HepG2 (cell line): Measurements from ENCODE around the gene TXNL4A. TPM values are rescaled to one million over a fixed set of nuclear protein-coding genes. Genes with fewer than 3 reads are reported as not detected.

Experiments used
- ARNT2 ChIP-seq: sonication (generic); formaldehyde crosslinking; IDR thresholded peaks from 2 replicates; pipeline ENCODE4 v1.8.0; 2022; ENCODE audit warnings: mild to moderate bottlenecking, low read depth, missing genetic modification reagents, moderate library complexity
- BHLHE40 ChIP-seq: IDR thresholded peaks from 2 replicates; pipeline ENCODE4 v1.6.1; 2011; ENCODE audit warnings: low read length, improper control_type of control experiment
- EED ChIP-seq: sonication (generic); formaldehyde crosslinking; IDR thresholded peaks from 2 replicates; pipeline ENCODE4 v1.5.0; 2020; ENCODE audit warnings: mild to moderate bottlenecking, missing genetic modification reagents
- HNRNPUL1 ChIP-seq: fragments of 200-400 bp; formaldehyde crosslinking; IDR thresholded peaks from 2 replicates; pipeline ENCODE4 v1.6.1; 2017; ENCODE audit warnings: low read depth, mild to moderate bottlenecking, low read length, moderate library complexity
- MIER3 ChIP-seq: IDR thresholded peaks from 2 replicates; pipeline ENCODE4 v1.6.1; 2016; ENCODE audit warnings: missing compliant biosample characterization, borderline replicate concordance
- NR3C1 ChIP-seq: sonication (generic); formaldehyde crosslinking; IDR thresholded peaks from 2 replicates; pipeline ENCODE4 v1.4.0; 2020; ENCODE audit warnings: missing genetic modification reagents
- SALL1 ChIP-seq: sonication (generic); formaldehyde crosslinking; IDR thresholded peaks from 2 replicates; pipeline ENCODE4 v1.8.0; 2022; ENCODE audit warnings: mild to moderate bottlenecking, missing genetic modification reagents
- SIN3A ChIP-seq: IDR thresholded peaks from 2 replicates; pipeline ENCODE4 v1.6.1; 2011; ENCODE audit warnings: low read depth, mild to moderate bottlenecking, control low read depth, low read length, borderline replicate concordance
- SMYD3 ChIP-seq: sonication (generic); formaldehyde crosslinking; IDR thresholded peaks from 2 replicates; pipeline ENCODE4 v1.8.1; 2023; ENCODE audit warnings: mild to moderate bottlenecking, missing genetic modification reagents
- SP4 ChIP-seq: sonication (generic); formaldehyde crosslinking; IDR thresholded peaks from 2 replicates; pipeline ENCODE4 v1.8.1; 2023; ENCODE audit warnings: mild to moderate bottlenecking, missing genetic modification reagents
- SRSF1 ChIP-seq: fragments of 200-400 bp; formaldehyde crosslinking; optimal IDR thresholded peaks from 2 replicates; pipeline ENCODE3; 2017; ENCODE audit warnings: mild to moderate bottlenecking, low read depth, low read length, moderate library complexity
- ZFP41 ChIP-seq: sonication (generic); formaldehyde crosslinking; IDR thresholded peaks from 2 replicates; pipeline ENCODE4 v1.4.0; 2020; ENCODE audit warnings: mild to moderate bottlenecking, missing genetic modification reagents, borderline replicate concordance
- ZNF367 ChIP-seq: sonication (generic); formaldehyde crosslinking; IDR thresholded peaks from 2 replicates; pipeline ENCODE4 v1.4.0; 2020; ENCODE audit warnings: missing genetic modification reagents, borderline replicate concordance
- ZNF460 ChIP-seq: sonication (generic); formaldehyde crosslinking; IDR thresholded peaks from 2 replicates; pipeline ENCODE4 v1.5.1; 2020; ENCODE audit warnings: missing genetic modification reagents, mild to moderate bottlenecking, borderline replicate concordance
- ZNF777 ChIP-seq: sonication (generic); formaldehyde crosslinking; IDR thresholded peaks from 2 replicates; pipeline ENCODE4 v1.4.0; 2020; ENCODE audit warnings: missing genetic modification reagents
- polyA plus RNA-seq, 8 experiments: library from polyadenylated mRNA; depleted of rRNA in 3 of 8; stranded (reverse) in 7 of 8; unstranded in 1 of 8; fragments of >200 nt; fragmentation: Illumina TruSeq in 4 of 8; extraction: Trizol in 4 of 8; gene quantifications; 2 replicates each; pipeline versions ENCODE4 v1.2.1 to v1.2.3, GENCODE V29; 2011 to 2016; ENCODE audit warnings: low read depth in 4 of 8, missing spikeins in 1 of 8, mixed read lengths in 1 of 8; ENCODE audit not compliant: insufficient read depth in 1 of 8
- total RNA-seq, 5 experiments: library from RNA; depleted of rRNA; stranded (reverse); fragments of >200 nt; fragmentation: Illumina TruSeq; extraction: Trizol; gene quantifications; 2 replicates each; pipeline ENCODE4 v1.2.3, GENCODE V29; 2016; ENCODE audit warnings: low read depth in 1 of 5
- TF ChIP-seq, protein P1 (sequence below): sonication (generic); formaldehyde crosslinking; IDR thresholded peaks from 2 replicates; pipeline ENCODE4 v1.4.0; 2020; ENCODE audit warnings: missing genetic modification reagents, borderline replicate concordance
- TF ChIP-seq, protein P2 (sequence below), 2 experiments: sonication (generic) in 1 of 2; formaldehyde crosslinking in 1 of 2; IDR thresholded peaks; 2 replicates each; pipeline versions ENCODE4 v1.4.0 to v1.6.1; 2018 to 2020; ENCODE audit warnings: missing genetic modification reagents in 2 of 2, borderline replicate concordance in 1 of 2, low read depth in 1 of 2, mild to moderate bottlenecking in 1 of 2, missing biosample characterization in 1 of 2
- TF ChIP-seq, protein P3 (sequence below): sonication (generic); formaldehyde crosslinking; IDR thresholded peaks from 2 replicates; pipeline ENCODE4 v1.4.0; 2020; ENCODE audit warnings: missing genetic modification reagents
- TF ChIP-seq, protein P4 (sequence below): sonication (generic); formaldehyde crosslinking; IDR thresholded peaks from 2 replicates; pipeline ENCODE4 v1.4.0; 2020; ENCODE audit warnings: missing genetic modification reagents
- TF ChIP-seq, protein P5 (sequence below): sonication (generic); formaldehyde crosslinking; IDR thresholded peaks from 2 replicates; pipeline ENCODE4 v1.8.1; 2023; ENCODE audit warnings: mild to moderate bottlenecking, inconsistent platforms, moderate library complexity, missing genetic modification reagents, borderline replicate concordance

The TXNL4A gene
- total and polyA plus RNA-seq, 2 of the 13 experiments (the other 11 are each of a cell fraction or from before 2014, with no cell fraction given): 172 to 202 TPM

DNA sequence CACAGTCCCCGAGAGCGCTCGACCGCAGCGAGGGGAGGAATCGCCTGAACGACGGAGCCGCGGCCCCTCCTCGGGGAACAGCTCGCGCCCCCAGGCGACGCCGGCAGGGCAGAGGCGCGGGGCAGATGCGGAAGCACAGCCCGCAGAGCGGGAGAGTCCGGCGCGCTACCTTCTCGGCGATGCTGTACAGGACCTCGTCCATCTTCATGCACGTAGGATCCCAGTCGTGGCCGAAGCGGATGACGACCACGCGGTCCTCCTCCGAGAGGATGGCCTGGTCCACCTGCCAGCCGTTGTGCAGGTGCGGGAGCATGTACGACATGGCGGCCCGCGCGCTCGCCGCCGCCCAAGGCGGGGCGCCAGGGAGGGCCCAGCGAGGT is 302 bp downstream of the TXNL4A start (continued):
- TF ChIP-seq, protein P1, sequence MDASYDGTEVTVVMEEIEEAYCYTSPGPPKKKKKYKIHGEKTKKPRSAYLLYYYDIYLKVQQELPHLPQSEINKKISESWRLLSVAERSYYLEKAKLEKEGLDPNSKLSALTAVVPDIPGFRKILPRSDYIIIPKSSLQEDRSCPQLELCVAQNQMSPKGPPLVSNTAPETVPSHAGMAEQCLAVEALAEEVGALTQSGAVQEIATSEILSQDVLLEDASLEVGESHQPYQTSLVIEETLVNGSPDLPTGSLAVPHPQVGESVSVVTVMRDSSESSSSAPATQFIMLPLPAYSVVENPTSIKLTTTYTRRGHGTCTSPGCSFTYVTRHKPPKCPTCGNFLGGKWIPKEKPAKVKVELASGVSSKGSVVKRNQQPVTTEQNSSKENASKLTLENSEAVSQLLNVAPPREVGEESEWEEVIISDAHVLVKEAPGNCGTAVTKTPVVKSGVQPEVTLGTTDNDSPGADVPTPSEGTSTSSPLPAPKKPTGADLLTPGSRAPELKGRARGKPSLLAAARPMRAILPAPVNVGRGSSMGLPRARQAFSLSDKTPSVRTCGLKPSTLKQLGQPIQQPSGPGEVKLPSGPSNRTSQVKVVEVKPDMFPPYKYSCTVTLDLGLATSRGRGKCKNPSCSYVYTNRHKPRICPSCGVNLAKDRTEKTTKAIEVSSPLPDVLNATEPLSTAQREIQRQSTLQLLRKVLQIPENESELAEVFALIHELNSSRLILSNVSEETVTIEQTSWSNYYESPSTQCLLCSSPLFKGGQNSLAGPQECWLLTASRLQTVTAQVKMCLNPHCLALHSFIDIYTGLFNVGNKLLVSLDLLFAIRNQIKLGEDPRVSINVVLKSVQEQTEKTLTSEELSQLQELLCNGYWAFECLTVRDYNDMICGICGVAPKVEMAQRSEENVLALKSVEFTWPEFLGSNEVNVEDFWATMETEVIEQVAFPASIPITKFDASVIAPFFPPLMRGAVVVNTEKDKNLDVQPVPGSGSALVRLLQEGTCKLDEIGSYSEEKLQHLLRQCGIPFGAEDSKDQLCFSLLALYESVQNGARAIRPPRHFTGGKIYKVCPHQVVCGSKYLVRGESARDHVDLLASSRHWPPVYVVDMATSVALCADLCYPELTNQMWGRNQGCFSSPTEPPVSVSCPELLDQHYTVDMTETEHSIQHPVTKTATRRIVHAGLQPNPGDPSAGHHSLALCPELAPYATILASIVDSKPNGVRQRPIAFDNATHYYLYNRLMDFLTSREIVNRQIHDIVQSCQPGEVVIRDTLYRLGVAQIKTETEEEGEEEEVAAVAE (CRISPR knock-in tag): 0 out of 2 replicates have a peak, but pooled peaks have one; percentile 60
- no peak for TF ChIP-seq HNRNPUL1
- TF ChIP-seq ZFP41 (CRISPR knock-in tag): no peak
- TF ChIP-seq, protein P2, sequence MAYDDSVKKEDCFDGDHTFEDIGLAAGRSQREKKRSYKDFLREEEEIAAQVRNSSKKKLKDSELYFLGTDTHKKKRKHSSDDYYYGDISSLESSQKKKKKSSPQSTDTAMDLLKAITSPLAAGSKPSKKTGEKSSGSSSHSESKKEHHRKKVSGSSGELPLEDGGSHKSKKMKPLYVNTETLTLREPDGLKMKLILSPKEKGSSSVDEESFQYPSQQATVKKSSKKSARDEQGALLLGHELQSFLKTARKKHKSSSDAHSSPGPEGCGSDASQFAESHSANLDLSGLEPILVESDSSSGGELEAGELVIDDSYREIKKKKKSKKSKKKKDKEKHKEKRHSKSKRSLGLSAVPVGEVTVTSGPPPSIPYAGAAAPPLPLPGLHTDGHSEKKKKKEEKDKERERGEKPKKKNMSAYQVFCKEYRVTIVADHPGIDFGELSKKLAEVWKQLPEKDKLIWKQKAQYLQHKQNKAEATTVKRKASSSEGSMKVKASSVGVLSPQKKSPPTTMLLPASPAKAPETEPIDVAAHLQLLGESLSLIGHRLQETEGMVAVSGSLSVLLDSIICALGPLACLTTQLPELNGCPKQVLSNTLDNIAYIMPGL (CRISPR knock-in tag; IDR thresholded peaks at IDR 0.05; ENCODE audit: borderline replicate concordance in 1 of 2, low read depth in 1 of 2): peak; percentile 34 to 63; a peak in 2 of 4 replicates
- TF ChIP-seq ZNF460 (CRISPR knock-in tag): no peak
- TF ChIP-seq, protein P3, sequence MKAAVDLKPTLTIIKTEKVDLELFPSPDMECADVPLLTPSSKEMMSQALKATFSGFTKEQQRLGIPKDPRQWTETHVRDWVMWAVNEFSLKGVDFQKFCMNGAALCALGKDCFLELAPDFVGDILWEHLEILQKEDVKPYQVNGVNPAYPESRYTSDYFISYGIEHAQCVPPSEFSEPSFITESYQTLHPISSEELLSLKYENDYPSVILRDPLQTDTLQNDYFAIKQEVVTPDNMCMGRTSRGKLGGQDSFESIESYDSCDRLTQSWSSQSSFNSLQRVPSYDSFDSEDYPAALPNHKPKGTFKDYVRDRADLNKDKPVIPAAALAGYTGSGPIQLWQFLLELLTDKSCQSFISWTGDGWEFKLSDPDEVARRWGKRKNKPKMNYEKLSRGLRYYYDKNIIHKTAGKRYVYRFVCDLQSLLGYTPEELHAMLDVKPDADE (CRISPR knock-in tag): no peak; the same call in 1 of the 2 replicates
- no peak for TF ChIP-seq MIER3 (CRISPR knock-in tag)
- TF ChIP-seq EED (CRISPR knock-in tag): peak; percentile 84; the same call in 1 of the 2 replicates
- TF ChIP-seq, protein P4, sequence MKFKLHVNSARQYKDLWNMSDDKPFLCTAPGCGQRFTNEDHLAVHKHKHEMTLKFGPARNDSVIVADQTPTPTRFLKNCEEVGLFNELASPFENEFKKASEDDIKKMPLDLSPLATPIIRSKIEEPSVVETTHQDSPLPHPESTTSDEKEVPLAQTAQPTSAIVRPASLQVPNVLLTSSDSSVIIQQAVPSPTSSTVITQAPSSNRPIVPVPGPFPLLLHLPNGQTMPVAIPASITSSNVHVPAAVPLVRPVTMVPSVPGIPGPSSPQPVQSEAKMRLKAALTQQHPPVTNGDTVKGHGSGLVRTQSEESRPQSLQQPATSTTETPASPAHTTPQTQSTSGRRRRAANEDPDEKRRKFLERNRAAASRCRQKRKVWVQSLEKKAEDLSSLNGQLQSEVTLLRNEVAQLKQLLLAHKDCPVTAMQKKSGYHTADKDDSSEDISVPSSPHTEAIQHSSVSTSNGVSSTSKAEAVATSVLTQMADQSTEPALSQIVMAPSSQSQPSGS: no peak; the same call in 1 of the 2 replicates
- no peak for TF ChIP-seq SRSF1
- no peak for TF ChIP-seq ARNT2 (CRISPR knock-in tag)
- TF ChIP-seq NR3C1: no peak
- TF ChIP-seq ZNF367: no peak
- TF ChIP-seq SP4 (CRISPR knock-in tag): no peak
- no peak for TF ChIP-seq BHLHE40
- TF ChIP-seq SALL1 (CRISPR knock-in tag): peak; percentile 62; the same call in 1 of the 2 replicates
- TF ChIP-seq, protein P5, sequence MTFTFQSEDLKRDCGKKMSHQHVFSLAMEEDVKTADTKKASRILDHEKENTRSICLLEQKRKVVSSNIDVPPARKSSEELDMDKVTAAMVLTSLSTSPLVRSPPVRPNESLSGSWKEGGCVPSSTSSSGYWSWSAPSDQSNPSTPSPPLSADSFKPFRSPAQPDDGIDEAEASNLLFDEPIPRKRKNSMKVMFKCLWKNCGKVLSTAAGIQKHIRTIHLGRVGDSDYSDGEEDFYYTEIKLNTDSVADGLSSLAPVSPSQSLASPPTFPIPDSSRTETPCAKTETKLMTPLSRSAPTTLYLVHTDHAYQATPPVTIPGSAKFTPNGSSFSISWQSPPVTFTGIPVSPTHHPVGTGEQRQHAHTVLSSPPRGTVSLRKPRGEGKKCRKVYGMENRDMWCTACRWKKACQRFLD (CRISPR knock-in tag): peak; percentile 54; the same call in 1 of the 2 replicates
- TF ChIP-seq SMYD3 (CRISPR knock-in tag): peak; percentile 41; the same call in 1 of the 2 replicates
- TF ChIP-seq SIN3A: no peak
- TF ChIP-seq ZNF777: no peak; the same call in 1 of the 2 replicates
